ENCODE results near the gene DOCK9. TPM values are rescaled to one million over a fixed set of nuclear protein-coding genes. Genes with fewer than 3 reads are reported as not detected.

The DOCK9 gene
- total RNA-seq, 1 donor from 2014 or later = 56.3 TPM

DNA sequence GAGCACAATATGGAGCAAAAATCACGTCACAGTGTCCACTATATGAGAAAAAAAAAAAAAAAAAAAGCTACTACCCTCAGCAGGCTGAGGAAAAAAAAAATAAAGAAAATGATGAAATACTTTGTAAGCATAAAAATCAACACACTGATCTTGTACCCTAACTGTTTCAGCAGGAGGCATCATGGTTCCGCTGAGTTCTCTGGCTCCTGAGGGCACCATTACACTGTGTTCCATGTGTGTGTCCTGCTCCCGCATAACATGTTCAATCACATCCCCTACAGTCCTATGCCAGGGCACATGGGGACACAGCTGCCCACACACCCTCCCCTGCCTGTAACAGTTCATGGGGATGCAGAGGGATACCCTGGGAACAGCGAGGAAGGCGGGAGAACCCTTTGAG is 33.5 kb downstream of the DOCK9 start:
- H3K27me3 ChIP-seq (ENCODE audit: insufficient read depth, low read length) = no peaks in the 10 kb centered on the region
- H3K79me2 ChIP-seq (ENCODE audit: insufficient read depth, low read length) = no peaks in the 10 kb centered on the region
- H3K4me3 ChIP-seq (ENCODE audit: insufficient read depth, low read depth, low read length) = no peak overlapping the region
- TF ChIP-seq CTCF (IDR thresholded peaks at IDR 0.05; ENCODE audit: insufficient read depth, low read depth, low read length) (no peak), EZH2 (IDR thresholded peaks at IDR 0.05; ENCODE audit: insufficient read depth, low read length) (no peak)
- no peaks in the 10 kb centered on the region for H3K9me3 ChIP-seq (ENCODE audit: insufficient read depth, low read depth, low read length)
- no peaks in the 10 kb centered on the region for H3K4me1 ChIP-seq (ENCODE audit: insufficient read depth, low read length)
- H3K4me2 ChIP-seq (ENCODE audit: low read length) = no peak overlapping the region
- H3K4me1 Mint-ChIP-seq (ENCODE audit: low read depth, unreplicated experiment) = peaks cover 26% of the 10 kb centered on the region
- DNase-seq (ENCODE audit: low read depth) = no peak
- H3K36me3 ChIP-seq (ENCODE audit: insufficient read depth, low read length) = no peaks in the 10 kb centered on the region
- peaks cover 5% of the 10 kb centered on the region for H3K36me3 Mint-ChIP-seq (ENCODE audit: low read depth, unreplicated experiment)
- no peaks in the 10 kb centered on the region for H3K27me3 Mint-ChIP-seq (ENCODE audit: low read depth, unreplicated experiment)
- no peak for FAIRE-seq
- H3K27ac ChIP-seq (ENCODE audit: low read depth, low read length) = no peak overlapping the region
- no peak overlapping the region for H3K9ac ChIP-seq (ENCODE audit: low read length)
- no peak overlapping the region for H3K4me3 Mint-ChIP-seq (ENCODE audit: unreplicated experiment)
- no peak overlapping the region for H3K27ac Mint-ChIP-seq (ENCODE audit: unreplicated experiment)
- no peaks in the 10 kb centered on the region for H3K9me3 Mint-ChIP-seq (ENCODE audit: unreplicated experiment)
- H2AFZ ChIP-seq (ENCODE audit: low read depth, low read length) = no peak overlapping the region
- no peaks in the 10 kb centered on the region for H4K20me1 ChIP-seq (ENCODE audit: insufficient read depth, low read length)

GRCh38 chr13:98942997-98943396 is 34.9 kb downstream of the DOCK9 start:
- Histone ChIP-seq H3K27me3 (ENCODE audit: insufficient read depth, low read length) (no peaks in the 10 kb centered on the region), H3K4me1 (ENCODE audit: insufficient read depth, low read length) (peaks cover under 1% of the 10 kb centered on the region), H3K36me3 (ENCODE audit: insufficient read depth, low read length) (no peaks in the 10 kb centered on the region), H3K27ac (ENCODE audit: low read depth, low read length) (no peak overlapping the region), H3K9me3 (ENCODE audit: insufficient read depth, low read depth, low read length) (no peaks in the 10 kb centered on the region), H3K4me2 (ENCODE audit: low read length) (no peak overlapping the region), H3K79me2 (ENCODE audit: insufficient read depth, low read length) (no peaks in the 10 kb centered on the region), H2AFZ (ENCODE audit: low read depth, low read length) (no peak overlapping the region), H3K4me3 (ENCODE audit: insufficient read depth, low read depth, low read length) (no peak overlapping the region), H4K20me1 (ENCODE audit: insufficient read depth, low read length) (no peaks in the 10 kb centered on the region), H3K9ac (ENCODE audit: low read length) (no peak overlapping the region)
- H3K27ac Mint-ChIP-seq (ENCODE audit: unreplicated experiment) = no peak overlapping the region
- no peaks in the 10 kb centered on the region for H3K27me3 Mint-ChIP-seq (ENCODE audit: low read depth, unreplicated experiment)
- no peaks in the 10 kb centered on the region for H3K9me3 Mint-ChIP-seq (ENCODE audit: unreplicated experiment)
- no peak for TF ChIP-seq EZH2 (IDR thresholded peaks at IDR 0.05; ENCODE audit: insufficient read depth, low read length)
- TF ChIP-seq CTCF (IDR thresholded peaks at IDR 0.05; ENCODE audit: insufficient read depth, low read depth, low read length) = no peak
- H3K4me1 Mint-ChIP-seq (ENCODE audit: low read depth, unreplicated experiment) = peaks cover 30% of the 10 kb centered on the region
- DNase-seq (ENCODE audit: low read depth) (no peak), FAIRE-seq (no peak)
- no peak overlapping the region for H3K4me3 Mint-ChIP-seq (ENCODE audit: unreplicated experiment)
- peaks cover 2% of the 10 kb centered on the region for H3K36me3 Mint-ChIP-seq (ENCODE audit: low read depth, unreplicated experiment)

- no peaks in the 10 kb centered on the region for H3K27me3 Mint-ChIP-seq (ENCODE audit: low read depth, unreplicated experiment)
- H3K4me1 ChIP-seq (ENCODE audit: insufficient read depth, low read length) = peaks cover 4% of the 10 kb centered on the region
- FAIRE-seq = no peak
- no peak overlapping the region for H3K9ac ChIP-seq (ENCODE audit: low read length)
- no peak for TF ChIP-seq EZH2 (IDR thresholded peaks at IDR 0.05; ENCODE audit: insufficient read depth, low read length)
- TF ChIP-seq CTCF (IDR thresholded peaks at IDR 0.05; ENCODE audit: insufficient read depth, low read depth, low read length) = no peak
- no peaks in the 10 kb centered on the region for H3K36me3 ChIP-seq (ENCODE audit: insufficient read depth, low read length)
- no peak overlapping the region for H3K4me3 ChIP-seq (ENCODE audit: insufficient read depth, low read depth, low read length)
- H3K9me3 Mint-ChIP-seq (ENCODE audit: unreplicated experiment) = no peaks in the 10 kb centered on the region
- H3K79me2 ChIP-seq (ENCODE audit: insufficient read depth, low read length) = no peaks in the 10 kb centered on the region
- H3K4me3 Mint-ChIP-seq (ENCODE audit: unreplicated experiment) = no peak overlapping the region
- peaks cover 2% of the 10 kb centered on the region for H3K36me3 Mint-ChIP-seq (ENCODE audit: low read depth, unreplicated experiment)
- no peak for DNase-seq (ENCODE audit: low read depth)
- no peaks in the 10 kb centered on the region for H4K20me1 ChIP-seq (ENCODE audit: insufficient read depth, low read length)
- no peak overlapping the region for H3K27ac Mint-ChIP-seq (ENCODE audit: unreplicated experiment)
- no peaks in the 10 kb centered on the region for H3K27me3 ChIP-seq (ENCODE audit: insufficient read depth, low read length)
- no peak overlapping the region for H3K27ac ChIP-seq (ENCODE audit: low read depth, low read length)
- H2AFZ ChIP-seq (ENCODE audit: low read depth, low read length) = no peak overlapping the region
- peaks cover 32% of the 10 kb centered on the region for H3K4me1 Mint-ChIP-seq (ENCODE audit: low read depth, unreplicated experiment)
- no peak overlapping the region for H3K4me2 ChIP-seq (ENCODE audit: low read length)
- H3K9me3 ChIP-seq (ENCODE audit: insufficient read depth, low read depth, low read length) = no peaks in the 10 kb centered on the region
Observed at GRCh38 chr13:98942485-98942884, 35.4 kb downstream of the DOCK9 start.
